ENCODE results near the gene IQCN.

Gene IQCN

GRCh38 chr19:18264137-18264854, 10.0 kb downstream of the IQCN start:
- no peak for DNase-seq

- no peak for DNase-seq
These were observed 10.7 kb downstream of the IQCN start for GRCh38 chr19:18263324-18264136.

- no peak for DNase-seq
These were observed 11.3 kb downstream of the IQCN start for GRCh38 chr19:18262917-18263316.

- no peak for DNase-seq
These were observed 12.1 kb downstream of the IQCN start for GRCh38 chr19:18262144-18262543.

GRCh38 chr19:18261474-18261873, 12.8 kb downstream of the IQCN start:
- no peak for DNase-seq

- no peak for DNase-seq
These were observed 14.4 kb downstream of the IQCN start for GRCh38 chr19:18259893-18260292.

- no peak for DNase-seq
These were observed 16.5 kb downstream of the IQCN start for GRCh38 chr19:18257503-18258470.

- no peak for DNase-seq
These were observed 19.4 kb downstream of the IQCN start for GRCh38 chr19:18254546-18255503.

- no peak for DNase-seq
These were observed 20.5 kb downstream of the IQCN start for GRCh38 chr19:18253716-18254115.

GRCh38 chr19:18253130-18253529, 21.1 kb downstream of the IQCN start:
- DNase-seq, result no peak

GRCh38 chr19:18252370-18252717, 21.9 kb downstream of the IQCN start:
- no peak for DNase-seq

- DNase-seq, result peak; percentile 13
These were observed 22.5 kb downstream of the IQCN start for GRCh38 chr19:18251587-18252369.

GRCh38 chr19:18249834-18250233, 24.4 kb downstream of the IQCN start:
- DNase-seq, result no peak

GRCh38 chr19:18245297-18245696, 29.0 kb downstream of the IQCN start:
- no peak for DNase-seq

- no peak for DNase-seq
These were observed 34.9 kb downstream of the IQCN start for GRCh38 chr19:18239303-18239702.

- no peak for DNase-seq
These were observed 40.1 kb downstream of the IQCN start for GRCh38 chr19:18234194-18234593.

GRCh38 chr19:18233224-18233825, 40.9 kb downstream of the IQCN start:
- no peak for DNase-seq

- no peak for DNase-seq
These were observed 41.6 kb downstream of the IQCN start for GRCh38 chr19:18232540-18233223.

GRCh38 chr19:18231775-18232174, 42.5 kb downstream of the IQCN start:
- no peak for DNase-seq

Measured in GF-D8 (cell line).